DOHH2 (cell line): ENCODE results near the gene PTGDR2.

Experiments used
- EZH2phosphoT487 ChIP-seq: fragments of 200-600 bp; sonication (generic); IDR thresholded peaks from 2 replicates; pipeline ENCODE4 v1.6.1; 2017; ENCODE audit warnings: borderline replicate concordance, mild to moderate bottlenecking, antibody characterized with exemption, low read length, moderate library complexity, mixed read lengths
- TF ChIP-seq, protein P1 (sequence below): fragments of 200-600 bp; sonication (generic); IDR thresholded peaks from one replicate; pipeline ENCODE4 v1.5.1; 2014; ENCODE audit warnings: antibody characterized with exemption, mild to moderate bottlenecking, low read depth, low read length; ENCODE audit not compliant: poor library complexity, severe bottlenecking

DNA sequence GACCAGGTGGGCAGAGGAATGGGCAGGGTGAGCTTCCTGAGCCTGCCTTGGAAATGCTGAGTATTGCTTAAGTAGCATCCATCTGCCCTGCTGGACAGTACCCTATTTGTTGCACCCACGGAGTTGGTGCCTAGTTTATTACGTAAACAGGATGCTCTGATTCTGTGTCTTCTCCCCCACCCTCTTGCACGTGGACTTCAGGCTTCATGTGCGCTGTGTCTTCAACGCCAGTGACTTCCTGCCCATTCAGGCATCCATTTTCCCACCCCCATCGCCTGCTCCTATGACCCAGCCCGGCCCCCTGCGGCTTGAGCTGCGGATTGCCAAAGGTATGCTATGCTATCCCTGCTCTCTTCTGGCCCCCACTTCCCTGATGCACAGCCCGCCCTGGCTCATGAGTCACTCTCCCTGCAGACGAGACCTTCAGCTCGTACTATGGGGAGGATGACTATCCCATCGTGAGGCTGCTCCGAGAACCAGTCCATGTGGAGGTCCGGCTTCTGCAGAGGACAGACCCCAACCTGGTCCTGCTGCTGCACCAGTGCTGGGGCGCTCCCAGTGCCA is 17.3 kb upstream of the PTGDR2 start:
- TF ChIP-seq EZH2phosphoT487, result no peak
- TF ChIP-seq, protein P1, sequence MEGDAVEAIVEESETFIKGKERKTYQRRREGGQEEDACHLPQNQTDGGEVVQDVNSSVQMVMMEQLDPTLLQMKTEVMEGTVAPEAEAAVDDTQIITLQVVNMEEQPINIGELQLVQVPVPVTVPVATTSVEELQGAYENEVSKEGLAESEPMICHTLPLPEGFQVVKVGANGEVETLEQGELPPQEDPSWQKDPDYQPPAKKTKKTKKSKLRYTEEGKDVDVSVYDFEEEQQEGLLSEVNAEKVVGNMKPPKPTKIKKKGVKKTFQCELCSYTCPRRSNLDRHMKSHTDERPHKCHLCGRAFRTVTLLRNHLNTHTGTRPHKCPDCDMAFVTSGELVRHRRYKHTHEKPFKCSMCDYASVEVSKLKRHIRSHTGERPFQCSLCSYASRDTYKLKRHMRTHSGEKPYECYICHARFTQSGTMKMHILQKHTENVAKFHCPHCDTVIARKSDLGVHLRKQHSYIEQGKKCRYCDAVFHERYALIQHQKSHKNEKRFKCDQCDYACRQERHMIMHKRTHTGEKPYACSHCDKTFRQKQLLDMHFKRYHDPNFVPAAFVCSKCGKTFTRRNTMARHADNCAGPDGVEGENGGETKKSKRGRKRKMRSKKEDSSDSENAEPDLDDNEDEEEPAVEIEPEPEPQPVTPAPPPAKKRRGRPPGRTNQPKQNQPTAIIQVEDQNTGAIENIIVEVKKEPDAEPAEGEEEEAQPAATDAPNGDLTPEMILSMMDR, result no peak
